Stimulated activated CD8-positive, alpha-beta memory T cell treated with anti-CD3 and anti-CD28 coated beads, Interleukin-15, amount 100 ng/mL, for 1 hour (primary cell): Measurements from ENCODE around the gene EVA1C.
"Not testable (repeated sequence)": the region's sequence is repeated elsewhere in the genome, so short reads cannot be mapped to it uniquely, and the experiment has no call there.

Source experiments
- DNase-seq: peaks from one replicate; pipeline ENCODE4 v3.0.0-alpha.2; 2020; ENCODE audit warnings: low read depth

Gene EVA1C

DNA sequence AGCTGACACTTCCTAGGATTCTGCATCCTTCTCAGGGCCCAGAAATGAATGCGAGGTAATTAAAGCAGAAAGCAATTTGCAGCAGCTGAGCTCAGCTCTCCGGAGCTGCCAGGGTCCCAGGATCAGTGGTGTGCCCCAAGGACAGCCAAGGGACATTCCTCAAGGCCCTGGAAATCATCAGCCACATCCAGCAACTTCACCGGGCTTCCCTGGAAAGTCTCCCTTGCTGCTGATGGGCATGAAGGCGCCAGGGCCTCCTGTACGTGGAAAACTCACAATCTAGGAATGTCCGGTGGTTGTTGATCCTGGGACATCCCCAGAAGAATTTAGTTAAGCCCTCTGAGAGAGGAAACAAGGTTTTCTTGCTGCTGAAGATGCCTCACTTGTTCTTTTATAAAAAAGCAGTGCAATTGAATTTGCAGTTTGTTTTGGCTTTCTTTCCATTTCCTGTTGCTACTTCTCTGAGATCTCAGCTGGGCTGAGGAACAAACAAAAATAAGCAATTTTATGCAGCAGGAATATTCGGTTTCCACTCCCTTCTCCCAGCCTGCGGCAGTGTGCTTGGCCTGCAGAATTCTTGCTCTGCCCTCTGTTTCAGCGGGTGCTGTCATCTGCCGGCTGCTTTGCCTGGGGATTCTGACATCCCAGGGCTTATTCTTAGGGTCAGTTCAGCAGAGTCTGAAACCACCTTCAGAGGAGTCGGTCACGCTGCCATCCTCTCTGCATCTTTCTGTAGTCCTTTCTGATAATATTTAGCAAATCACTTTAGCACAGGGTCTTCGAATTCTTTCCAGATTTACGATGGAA, 86.9 kb downstream of the EVA1C start:
- no peak for DNase-seq

DNA sequence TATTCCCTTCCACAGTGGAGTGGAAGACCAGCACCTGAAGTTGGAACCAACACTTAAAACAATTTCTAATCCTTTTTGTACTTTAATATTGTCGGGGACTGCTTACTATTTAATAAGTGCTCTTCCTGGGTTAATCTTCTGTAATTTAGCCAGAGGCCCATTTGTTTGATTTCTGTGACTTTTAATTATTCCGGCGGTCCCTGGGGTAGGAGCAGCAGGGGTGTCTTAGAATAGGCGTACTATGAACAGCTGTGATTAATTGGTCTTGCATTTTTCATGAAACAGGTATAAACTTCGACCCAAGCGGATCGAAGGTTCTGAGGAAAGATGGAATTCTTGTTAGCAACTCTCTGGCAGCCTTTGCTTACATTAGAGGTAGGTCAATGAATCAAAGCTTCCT, 91.1 kb downstream of the EVA1C start:
- not testable (repeated sequence) for DNase-seq

DNA sequence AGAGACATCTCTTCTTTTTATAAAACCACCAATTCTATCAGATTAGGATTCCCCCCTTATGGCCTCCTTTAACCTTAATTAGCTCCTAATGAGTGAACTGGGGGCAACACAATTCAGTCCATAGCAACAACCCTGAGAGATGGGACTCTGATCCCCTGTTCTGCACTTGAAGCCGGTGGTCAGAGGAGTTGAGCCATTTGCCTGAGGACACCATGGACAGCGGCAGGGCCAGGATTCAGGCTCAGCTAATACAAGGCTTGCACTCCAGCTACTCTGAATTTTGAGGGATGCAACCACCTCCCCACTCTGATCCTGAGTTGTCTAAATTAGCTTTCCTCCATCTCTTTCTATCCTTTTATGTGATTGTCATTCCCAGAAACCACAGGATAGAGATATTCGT, 93.3 kb downstream of the EVA1C start:
- not testable (repeated sequence) for DNase-seq

DNA sequence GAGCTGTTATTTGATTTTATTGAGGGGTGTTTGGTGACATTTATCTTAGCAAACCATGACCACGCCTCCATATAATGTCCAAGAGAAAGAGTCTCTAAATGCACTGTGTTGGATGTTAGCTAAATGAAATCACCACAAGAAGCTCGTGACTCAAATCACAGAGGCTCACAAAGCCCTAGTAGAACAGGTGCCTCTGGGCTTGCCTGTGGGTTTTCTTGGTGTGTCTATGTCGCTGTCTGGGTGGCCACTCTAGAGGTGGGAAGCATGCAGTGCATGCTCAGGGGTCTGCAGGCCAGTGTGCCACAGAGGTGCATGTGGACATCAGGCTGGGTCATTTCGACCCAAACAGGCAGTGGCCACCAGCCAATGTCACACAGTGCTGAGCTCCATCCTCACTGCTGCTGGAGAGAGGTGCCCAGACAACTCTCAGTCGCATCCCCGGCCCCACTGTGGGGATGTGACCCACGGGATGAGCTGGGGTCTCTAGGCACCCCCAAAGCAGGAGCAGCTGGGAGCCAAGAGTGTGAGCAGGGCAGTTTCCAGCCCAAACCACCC, 94.0 kb downstream of the EVA1C start:
- not testable (repeated sequence) for DNase-seq

GRCh38 chr21:32507342-32507919, 94.9 kb downstream of the EVA1C start:
- DNase-seq = no peak

GRCh38 chr21:32508036-32508435, 95.5 kb downstream of the EVA1C start:
- not testable (repeated sequence) for DNase-seq

- no peak for DNase-seq
Observed at GRCh38 chr21:32508558-32508957, 96.1 kb downstream of the EVA1C start.

- DNase-seq = not testable (repeated sequence)
Observed at GRCh38 chr21:32508975-32509374, 96.5 kb downstream of the EVA1C start.

- no peak for DNase-seq
Observed at GRCh38 chr21:32514275-32515055, 102.0 kb downstream of the EVA1C start.

- no peak for DNase-seq
Observed at GRCh38 chr21:32515874-32516273, 103.4 kb downstream of the EVA1C start.

- no peak for DNase-seq
Observed at GRCh38 chr21:32516756-32517649, 104.5 kb downstream of the EVA1C start.

GRCh38 chr21:32519945-32520874, 107.7 kb downstream of the EVA1C start:
- DNase-seq = no peak

GRCh38 chr21:32520875-32521735, 108.6 kb downstream of the EVA1C start:
- no peak for DNase-seq

- no peak for DNase-seq
Observed at GRCh38 chr21:32521736-32522355, 109.3 kb downstream of the EVA1C start.

DNA sequence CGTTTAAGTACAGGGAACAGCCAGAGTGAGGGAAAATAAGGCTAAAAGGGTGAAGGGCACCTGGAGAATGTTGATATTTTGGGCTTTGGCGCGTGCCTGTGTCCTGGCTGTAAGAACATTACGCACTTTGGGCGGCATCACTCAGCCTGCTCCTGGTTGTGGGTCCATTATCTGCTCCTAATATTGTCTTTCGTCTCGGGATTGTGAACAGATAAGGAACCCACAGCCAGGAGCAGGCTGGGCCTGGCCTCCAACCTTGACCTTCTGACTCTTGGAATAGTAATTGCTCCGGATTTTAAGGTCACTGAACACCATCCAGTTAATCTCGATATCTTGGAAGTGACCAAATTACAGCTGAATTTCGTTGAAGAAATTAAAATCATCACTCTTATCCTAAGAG, 111.0 kb downstream of the EVA1C start:
- no peak for DNase-seq

DNA sequence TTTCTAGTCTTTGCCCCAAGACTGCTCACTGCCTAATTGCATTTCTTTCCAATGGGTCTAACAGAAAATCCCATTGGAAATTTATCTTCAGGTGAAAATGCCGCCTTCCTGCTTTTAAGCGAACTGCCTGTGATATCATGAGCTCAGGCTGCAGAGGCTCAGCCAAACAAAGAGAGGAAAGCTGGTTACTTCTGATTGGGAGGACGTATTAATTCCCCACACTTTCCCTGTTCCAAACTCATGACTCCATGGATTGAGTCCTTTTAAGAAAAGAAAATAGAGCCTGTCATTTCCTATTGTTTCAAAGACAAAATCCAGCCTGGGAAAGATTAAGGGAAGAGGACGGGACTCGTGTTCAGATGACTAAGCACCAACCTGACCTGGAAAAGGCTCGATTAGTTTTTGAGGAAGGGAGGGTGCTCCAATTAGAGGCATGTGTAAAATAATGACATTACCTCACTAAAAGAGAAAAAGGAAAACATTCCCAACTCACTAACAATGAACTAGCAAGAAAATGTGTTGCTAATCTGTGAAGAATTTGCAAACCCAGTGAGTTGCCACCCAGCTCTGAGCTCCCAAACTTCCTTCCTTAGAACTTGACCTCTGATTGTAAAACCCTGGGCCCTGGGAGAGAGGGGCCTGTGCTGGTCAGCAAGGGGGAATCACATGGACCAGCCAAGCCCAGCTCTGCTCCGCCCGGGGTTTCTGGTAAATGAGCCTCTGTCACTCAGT, 111.6 kb downstream of the EVA1C start:
- DNase-seq = no peak

GRCh38 chr21:32525282-32525681, 112.8 kb downstream of the EVA1C start:
- DNase-seq = no peak

DNA sequence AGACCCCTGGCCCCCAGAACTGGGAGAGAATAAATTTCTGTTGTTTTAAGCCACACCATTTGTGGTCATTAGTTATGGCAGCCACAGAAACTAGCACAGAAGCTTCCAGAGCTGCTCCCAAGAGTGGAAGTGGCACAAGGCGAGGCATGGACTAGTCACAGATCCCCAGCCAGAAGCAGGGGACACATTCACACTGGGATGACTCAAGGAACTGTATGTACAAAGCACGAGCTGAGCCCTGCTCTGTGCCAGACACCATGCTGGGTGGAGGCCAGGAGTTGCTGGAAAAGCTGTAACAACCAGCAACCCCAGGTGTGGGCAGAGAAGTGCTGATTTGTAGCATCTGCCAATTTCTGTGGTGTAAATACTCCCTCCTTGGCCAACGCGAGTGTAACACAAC, 117.2 kb downstream of the EVA1C start:
- no peak for DNase-seq
